K562 (cell line): ENCODE measurements around the gene STMN3. TPM values are rescaled to one million over a fixed set of nuclear protein-coding genes. Genes with fewer than 3 reads are reported as not detected.

ENCODE experiments used
- CBFA2T3 ChIP-seq: fragments of 450-650 bp; IDR thresholded peaks from 2 replicates; pipeline ENCODE4 v1.6.1; 2017
- DMBX1 ChIP-seq: fragments of 250-450 bp; sonication (Bioruptor Pico); IDR thresholded peaks from 2 replicates; pipeline ENCODE4 v1.8.0; 2022; ENCODE audit warnings: inconsistent platforms, mild to moderate bottlenecking, moderate library complexity, borderline replicate concordance
- GATA2 ChIP-seq: sonication (generic); formaldehyde crosslinking; IDR thresholded peaks from 2 replicates; pipeline ENCODE4 v1.4.0; 2020; ENCODE audit warnings: mild to moderate bottlenecking, missing genetic modification reagents
- HDAC6 ChIP-seq: IDR thresholded peaks from 2 replicates; pipeline ENCODE4 v1.6.1; 2012; ENCODE audit warnings: low read depth, mild to moderate bottlenecking, control low read depth, inconsistent platforms, low read length, moderate library complexity
- MCM2 ChIP-seq: fragments of 450-650 bp; IDR thresholded peaks from 2 replicates; pipeline ENCODE4 v1.6.1; 2017; ENCODE audit warnings: low read depth, mild to moderate bottlenecking
- MECOM ChIP-seq: fragments of 250-450 bp; sonication (Bioruptor Pico); IDR thresholded peaks from 2 replicates; pipeline ENCODE4 v1.8.0; 2022; ENCODE audit warnings: inconsistent platforms
- PTBP1 ChIP-seq: fragments of 200-400 bp; formaldehyde crosslinking; IDR thresholded peaks from 2 replicates; pipeline ENCODE4 v1.6.1; 2017; ENCODE audit warnings: low read depth, low read length
- SMAD2 ChIP-seq: fragments of 150-350 bp; IDR thresholded peaks from 2 replicates; pipeline ENCODE4 v1.6.1; 2014; ENCODE audit warnings: low read depth, mild to moderate bottlenecking, low read length
- ZFX ChIP-seq: sonication (generic); formaldehyde crosslinking; IDR thresholded peaks from 2 replicates; pipeline ENCODE4 v1.8.0; 2022; ENCODE audit warnings: mild to moderate bottlenecking, missing genetic modification reagents, moderate library complexity
- ZNF140 ChIP-seq: fragments of 250-450 bp; sonication (Bioruptor Pico); IDR thresholded peaks from 2 replicates; pipeline ENCODE4 v1.8.0; 2021; ENCODE audit warnings: moderate library complexity, mild to moderate bottlenecking, inconsistent platforms
- ZNF507 ChIP-seq: conservative IDR thresholded peaks from 2 replicates; pipeline ENCODE4 v1.6.1; 2017; ENCODE audit warnings: missing genetic modification characterization, missing compliant biosample characterization
- polyA plus RNA-seq, 8 experiments: library from polyadenylated mRNA; depleted of rRNA in 4 of 8; stranded (reverse) in 5 of 8; unstranded in 3 of 8; fragments of >200 nt; fragmentation: Nextera tagmentation in 2 of 8; fragmentation: Illumina TruSeq in 1 of 8; extraction: Ambion mirVana in 2 of 8; extraction: Trizol in 1 of 8; gene quantifications; 2 replicates each; pipeline versions ENCODE4 v1.2.1 to v1.2.3, GENCODE V29; 2011 to 2014; ENCODE audit warnings: inconsistent platforms in 1 of 8, missing spikeins in 1 of 8
- total RNA-seq, 7 experiments: library from RNA; depleted of rRNA in 6 of 7; stranded (reverse); fragments of >200 nt in 6 of 7; fragmentation: Illumina TruSeq in 2 of 7; extraction: Trizol in 2 of 7; gene quantifications; 2 replicates each; pipeline versions ENCODE4 v1.2.1 to v1.2.3, GENCODE V29; 2011 to 2021; ENCODE audit warnings: low replicate concordance in 1 of 7
- TF ChIP-seq, protein P1 (sequence below): fragments of 450-650 bp; IDR thresholded peaks from 2 replicates; pipeline ENCODE4 v1.6.1; 2016; ENCODE audit warnings: low read depth
- TF ChIP-seq, protein P2 (sequence below): fragments of 250-450 bp; sonication (Bioruptor Pico); IDR thresholded peaks from 2 replicates; pipeline ENCODE4 v1.5.0; 2022; ENCODE audit warnings: mild to moderate bottlenecking
- TF ChIP-seq, protein P3 (sequence below): fragments of 150-350 bp; IDR thresholded peaks from 2 replicates; pipeline ENCODE4 v1.6.1; 2014; ENCODE audit warnings: low read depth, mild to moderate bottlenecking, low read length, borderline replicate concordance

STMN3 gene
- total and polyA plus RNA-seq, 9 of the 15 experiments (the other 6 are each of a cell fraction or from before 2014, with no cell fraction given) = 0.70 to 65.6 (median 29.4) TPM

DNA sequence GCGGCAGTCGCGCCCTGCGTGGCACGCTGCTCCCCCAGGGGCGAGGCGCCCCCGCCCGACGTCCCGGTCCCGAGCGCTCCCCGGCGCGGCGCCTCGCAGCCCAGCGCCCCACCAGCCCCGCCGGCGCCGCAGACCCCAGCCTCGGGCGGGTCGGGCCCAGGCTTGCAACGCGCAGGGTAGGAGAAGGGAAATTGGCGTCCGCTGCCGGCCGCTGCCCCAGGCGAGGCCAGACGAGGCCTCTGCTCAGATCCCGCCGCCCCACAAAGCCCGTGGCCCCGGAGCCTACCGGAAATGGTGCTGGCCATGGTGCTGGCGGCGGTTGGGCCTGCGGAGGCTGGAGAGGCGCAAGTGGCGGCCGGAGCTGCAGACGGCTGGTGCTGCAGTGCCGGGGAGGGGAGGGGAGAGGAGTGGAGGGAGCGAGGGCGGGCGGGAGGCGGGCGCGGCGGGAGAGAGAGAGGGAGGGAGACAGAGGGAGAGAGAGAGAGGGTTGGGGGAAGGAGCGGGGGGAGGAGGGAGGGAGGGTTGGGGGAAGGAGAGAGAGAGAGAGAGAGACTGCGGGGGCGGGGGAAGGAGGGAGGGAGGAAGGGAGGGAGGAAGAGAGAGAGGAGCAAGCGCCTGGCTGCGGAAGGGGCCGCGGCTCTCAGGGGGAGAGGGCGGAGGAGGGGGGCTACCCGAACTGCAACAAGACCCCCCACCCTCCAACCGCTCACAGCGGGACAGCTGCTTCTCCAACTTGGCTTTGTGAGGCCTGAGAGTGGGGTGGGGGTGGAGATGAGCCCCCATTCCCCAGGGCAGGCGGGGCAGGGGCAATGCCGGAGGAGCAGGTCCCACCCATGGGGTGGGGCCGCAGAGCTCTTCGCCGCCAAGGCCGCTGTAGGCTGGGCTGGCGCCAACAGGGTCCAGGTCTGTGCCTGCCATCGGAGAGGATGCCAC lies at the start of gene STMN3 (continued):
- TF ChIP-seq MECOM (CRISPR knock-in tag) = no peak
- TF ChIP-seq ZNF507 (tag) = no peak
- TF ChIP-seq, protein P1, sequence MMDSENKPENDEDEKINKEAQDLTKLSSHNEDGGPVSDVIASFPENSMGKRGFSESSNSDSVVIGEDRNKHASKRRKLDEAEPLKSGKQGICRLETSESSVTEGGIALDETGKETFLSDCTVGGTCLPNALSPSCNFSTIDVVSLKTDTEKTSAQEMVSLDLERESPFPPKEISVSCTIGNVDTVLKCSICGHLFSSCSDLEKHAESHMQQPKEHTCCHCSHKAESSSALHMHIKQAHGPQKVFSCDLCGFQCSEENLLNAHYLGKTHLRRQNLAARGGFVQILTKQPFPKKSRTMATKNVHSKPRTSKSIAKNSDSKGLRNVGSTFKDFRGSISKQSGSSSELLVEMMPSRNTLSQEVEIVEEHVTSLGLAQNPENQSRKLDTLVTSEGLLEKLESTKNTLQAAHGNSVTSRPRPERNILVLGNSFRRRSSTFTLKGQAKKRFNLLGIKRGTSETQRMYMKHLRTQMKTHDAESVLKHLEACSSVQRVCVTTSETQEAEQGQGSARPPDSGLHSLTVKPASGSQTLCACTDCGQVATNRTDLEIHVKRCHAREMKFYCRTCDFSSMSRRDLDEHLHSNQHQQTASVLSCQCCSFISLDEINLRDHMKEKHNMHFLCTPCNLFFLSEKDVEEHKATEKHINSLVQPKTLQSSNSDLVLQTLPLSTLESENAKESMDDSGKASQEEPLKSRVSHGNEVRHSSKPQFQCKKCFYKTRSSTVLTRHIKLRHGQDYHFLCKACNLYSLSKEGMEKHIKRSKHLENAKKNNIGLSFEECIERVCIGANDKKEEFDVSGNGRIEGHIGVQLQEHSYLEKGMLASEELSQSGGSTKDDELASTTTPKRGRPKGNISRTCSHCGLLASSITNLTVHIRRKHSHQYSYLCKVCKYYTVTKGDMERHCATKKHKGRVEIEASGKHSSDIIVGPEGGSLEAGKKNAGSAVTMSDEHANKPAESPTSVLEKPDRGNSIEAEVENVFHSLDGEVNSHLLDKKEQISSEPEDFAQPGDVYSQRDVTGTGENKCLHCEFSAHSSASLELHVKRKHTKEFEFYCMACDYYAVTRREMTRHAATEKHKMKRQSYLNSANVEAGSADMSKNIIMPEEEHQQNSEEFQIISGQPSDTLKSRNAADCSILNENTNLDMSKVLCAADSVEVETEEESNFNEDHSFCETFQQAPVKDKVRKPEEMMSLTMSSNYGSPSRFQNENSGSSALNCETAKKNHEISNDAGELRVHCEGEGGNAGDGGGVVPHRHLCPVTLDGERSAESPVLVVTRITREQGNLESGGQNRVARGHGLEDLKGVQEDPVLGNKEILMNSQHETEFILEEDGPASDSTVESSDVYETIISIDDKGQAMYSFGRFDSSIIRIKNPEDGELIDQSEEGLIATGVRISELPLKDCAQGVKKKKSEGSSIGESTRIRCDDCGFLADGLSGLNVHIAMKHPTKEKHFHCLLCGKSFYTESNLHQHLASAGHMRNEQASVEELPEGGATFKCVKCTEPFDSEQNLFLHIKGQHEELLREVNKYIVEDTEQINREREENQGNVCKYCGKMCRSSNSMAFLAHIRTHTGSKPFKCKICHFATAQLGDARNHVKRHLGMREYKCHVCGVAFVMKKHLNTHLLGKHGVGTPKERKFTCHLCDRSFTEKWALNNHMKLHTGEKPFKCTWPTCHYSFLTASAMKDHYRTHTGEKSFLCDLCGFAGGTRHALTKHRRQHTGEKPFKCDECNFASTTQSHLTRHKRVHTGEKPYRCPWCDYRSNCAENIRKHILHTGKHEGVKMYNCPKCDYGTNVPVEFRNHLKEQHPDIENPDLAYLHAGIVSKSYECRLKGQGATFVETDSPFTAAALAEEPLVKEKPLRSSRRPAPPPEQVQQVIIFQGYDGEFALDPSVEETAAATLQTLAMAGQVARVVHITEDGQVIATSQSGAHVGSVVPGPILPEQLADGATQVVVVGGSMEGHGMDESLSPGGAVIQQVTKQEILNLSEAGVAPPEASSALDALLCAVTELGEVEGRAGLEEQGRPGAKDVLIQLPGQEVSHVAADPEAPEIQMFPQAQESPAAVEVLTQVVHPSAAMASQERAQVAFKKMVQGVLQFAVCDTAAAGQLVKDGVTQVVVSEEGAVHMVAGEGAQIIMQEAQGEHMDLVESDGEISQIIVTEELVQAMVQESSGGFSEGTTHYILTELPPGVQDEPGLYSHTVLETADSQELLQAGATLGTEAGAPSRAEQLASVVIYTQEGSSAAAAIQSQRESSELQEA = no peak
- no peak for TF ChIP-seq SMAD2
- TF ChIP-seq ZFX (CRISPR knock-in tag) = peak; percentile 71
- no peak for TF ChIP-seq CBFA2T3
- no peak for TF ChIP-seq ZNF140 (CRISPR knock-in tag)
- TF ChIP-seq GATA2 (CRISPR knock-in tag) = no peak
- no peak for TF ChIP-seq PTBP1
- TF ChIP-seq, protein P2, sequence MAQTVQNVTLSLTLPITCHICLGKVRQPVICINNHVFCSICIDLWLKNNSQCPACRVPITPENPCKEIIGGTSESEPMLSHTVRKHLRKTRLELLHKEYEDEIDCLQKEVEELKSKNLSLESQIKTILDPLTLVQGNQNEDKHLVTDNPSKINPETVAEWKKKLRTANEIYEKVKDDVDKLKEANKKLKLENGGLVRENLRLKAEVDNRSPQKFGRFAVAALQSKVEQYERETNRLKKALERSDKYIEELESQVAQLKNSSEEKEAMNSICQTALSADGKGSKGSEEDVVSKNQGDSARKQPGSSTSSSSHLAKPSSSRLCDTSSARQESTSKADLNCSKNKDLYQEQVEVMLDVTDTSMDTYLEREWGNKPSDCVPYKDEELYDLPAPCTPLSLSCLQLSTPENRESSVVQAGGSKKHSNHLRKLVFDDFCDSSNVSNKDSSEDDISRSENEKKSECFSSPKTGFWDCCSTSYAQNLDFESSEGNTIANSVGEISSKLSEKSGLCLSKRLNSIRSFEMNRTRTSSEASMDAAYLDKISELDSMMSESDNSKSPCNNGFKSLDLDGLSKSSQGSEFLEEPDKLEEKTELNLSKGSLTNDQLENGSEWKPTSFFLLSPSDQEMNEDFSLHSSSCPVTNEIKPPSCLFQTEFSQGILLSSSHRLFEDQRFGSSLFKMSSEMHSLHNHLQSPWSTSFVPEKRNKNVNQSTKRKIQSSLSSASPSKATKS (CRISPR knock-in tag) = no peak
- TF ChIP-seq, protein P3, sequence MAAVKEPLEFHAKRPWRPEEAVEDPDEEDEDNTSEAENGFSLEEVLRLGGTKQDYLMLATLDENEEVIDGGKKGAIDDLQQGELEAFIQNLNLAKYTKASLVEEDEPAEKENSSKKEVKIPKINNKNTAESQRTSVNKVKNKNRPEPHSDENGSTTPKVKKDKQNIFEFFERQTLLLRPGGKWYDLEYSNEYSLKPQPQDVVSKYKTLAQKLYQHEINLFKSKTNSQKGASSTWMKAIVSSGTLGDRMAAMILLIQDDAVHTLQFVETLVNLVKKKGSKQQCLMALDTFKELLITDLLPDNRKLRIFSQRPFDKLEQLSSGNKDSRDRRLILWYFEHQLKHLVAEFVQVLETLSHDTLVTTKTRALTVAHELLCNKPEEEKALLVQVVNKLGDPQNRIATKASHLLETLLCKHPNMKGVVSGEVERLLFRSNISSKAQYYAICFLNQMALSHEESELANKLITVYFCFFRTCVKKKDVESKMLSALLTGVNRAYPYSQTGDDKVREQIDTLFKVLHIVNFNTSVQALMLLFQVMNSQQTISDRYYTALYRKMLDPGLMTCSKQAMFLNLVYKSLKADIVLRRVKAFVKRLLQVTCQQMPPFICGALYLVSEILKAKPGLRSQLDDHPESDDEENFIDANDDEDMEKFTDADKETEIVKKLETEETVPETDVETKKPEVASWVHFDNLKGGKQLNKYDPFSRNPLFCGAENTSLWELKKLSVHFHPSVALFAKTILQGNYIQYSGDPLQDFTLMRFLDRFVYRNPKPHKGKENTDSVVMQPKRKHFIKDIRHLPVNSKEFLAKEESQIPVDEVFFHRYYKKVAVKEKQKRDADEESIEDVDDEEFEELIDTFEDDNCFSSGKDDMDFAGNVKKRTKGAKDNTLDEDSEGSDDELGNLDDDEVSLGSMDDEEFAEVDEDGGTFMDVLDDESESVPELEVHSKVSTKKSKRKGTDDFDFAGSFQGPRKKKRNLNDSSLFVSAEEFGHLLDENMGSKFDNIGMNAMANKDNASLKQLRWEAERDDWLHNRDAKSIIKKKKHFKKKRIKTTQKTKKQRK = no peak
- TF ChIP-seq MCM2 = no peak
- TF ChIP-seq DMBX1 = peak; percentile 56; the same call in 1 of the 2 replicates
- no peak for TF ChIP-seq HDAC6
